GM12873 (cell line): ENCODE results near the gene RFX5.

Experiments
- CTCF ChIP-seq: IDR thresholded peaks from 2 replicates; pipeline ENCODE4 v1.5.1; 2012; ENCODE audit warnings: low read depth, mild to moderate bottlenecking, moderate library complexity, low read length, control low read depth; ENCODE audit not compliant: insufficient read depth; ENCODE audit errors: missing control alignments

RFX5 gene

GRCh38 chr1:151336556-151336955, 10.5 kb downstream of the RFX5 start:
- TF ChIP-seq CTCF, result no peak

- no peak for TF ChIP-seq CTCF
Observed at GRCh38 chr1:151334822-151335221, 12.2 kb downstream of the RFX5 start.

- no peak for TF ChIP-seq CTCF
Observed at GRCh38 chr1:151327903-151328674, 19.0 kb downstream of the RFX5 start.

- TF ChIP-seq CTCF, result no peak
Observed at GRCh38 chr1:151327223-151327902, 19.7 kb downstream of the RFX5 start, which contains the start of gene PI4KB. Gene PI4KB (minus strand): TSS chr1:151327416. CDS start chr1:151316481, 10,935 bp downstream.

- no peak for TF ChIP-seq CTCF
Observed at GRCh38 chr1:151326619-151327222, 20.3 kb downstream of the RFX5 start.

- peak; percentile 4 for TF ChIP-seq CTCF
Observed at GRCh38 chr1:151325646-151326429, 21.2 kb downstream of the RFX5 start.

GRCh38 chr1:151325231-151325630, 21.8 kb downstream of the RFX5 start:
- TF ChIP-seq CTCF, result no peak
